CD1c-positive myeloid dendritic cell (primary cell): ENCODE data around the gene ZHX3.

Experiments
- DNase-seq: peaks from one replicate; pipeline ENCODE4 v3.0.0-alpha.2; 2016; ENCODE audit errors: extremely low spot score

Gene ZHX3

GRCh38 chr20:41293269-41294037, 24.1 kb downstream of the ZHX3 start:
- DNase-seq, result peak; percentile 17

- peak; percentile 71 for DNase-seq
Measured at GRCh38 chr20:41290804-41291389, 26.6 kb downstream of the ZHX3 start.

- no peak for DNase-seq
Measured at GRCh38 chr20:41287327-41287726, 30.2 kb downstream of the ZHX3 start.

- no peak for DNase-seq
Measured at GRCh38 chr20:41286240-41286851, 31.2 kb downstream of the ZHX3 start.

- DNase-seq, result peak; percentile 18
Measured at GRCh38 chr20:41279546-41280225, 37.8 kb downstream of the ZHX3 start.

GRCh38 chr20:41278936-41279335, 38.6 kb downstream of the ZHX3 start:
- no peak for DNase-seq

GRCh38 chr20:41277049-41277448, 40.5 kb downstream of the ZHX3 start:
- DNase-seq, result no peak

- DNase-seq, result no peak
Measured at GRCh38 chr20:41276317-41276751, 41.2 kb downstream of the ZHX3 start.

GRCh38 chr20:41275301-41275731, 42.2 kb downstream of the ZHX3 start:
- DNase-seq, result no peak

- DNase-seq, result no peak
Measured at GRCh38 chr20:41274152-41274551, 43.4 kb downstream of the ZHX3 start.

GRCh38 chr20:41273445-41273844, 44.1 kb downstream of the ZHX3 start:
- no peak for DNase-seq

- DNase-seq, result no peak
Measured at GRCh38 chr20:41272339-41272738, 45.2 kb downstream of the ZHX3 start.

- DNase-seq, result no peak
Measured at GRCh38 chr20:41268917-41269652, 48.4 kb downstream of the ZHX3 start.

- DNase-seq, result no peak
Measured at GRCh38 chr20:41268402-41268801, 49.1 kb downstream of the ZHX3 start.

- DNase-seq, result no peak
Measured at GRCh38 chr20:41265938-41266337, 51.6 kb downstream of the ZHX3 start.

- no peak for DNase-seq
Measured at GRCh38 chr20:41264819-41265218, 52.7 kb downstream of the ZHX3 start.

GRCh38 chr20:41261790-41262717, 55.5 kb downstream of the ZHX3 start:
- no peak for DNase-seq

GRCh38 chr20:41261260-41261659, 56.3 kb downstream of the ZHX3 start:
- no peak for DNase-seq

GRCh38 chr20:41260734-41261220, 56.8 kb downstream of the ZHX3 start:
- no peak for DNase-seq

- DNase-seq, result no peak
Measured at GRCh38 chr20:41259309-41259708, 58.2 kb downstream of the ZHX3 start.
